Activated CD8-positive, alpha-beta memory T cell treated with anti-CD3 and anti-CD28 coated beads for 24 hours (primary cell): ENCODE data around the gene XRN1.

ENCODE experiments used
- DNase-seq: peaks from one replicate; pipeline ENCODE4 v3.0.0-alpha.2; 2020

Gene XRN1

DNA sequence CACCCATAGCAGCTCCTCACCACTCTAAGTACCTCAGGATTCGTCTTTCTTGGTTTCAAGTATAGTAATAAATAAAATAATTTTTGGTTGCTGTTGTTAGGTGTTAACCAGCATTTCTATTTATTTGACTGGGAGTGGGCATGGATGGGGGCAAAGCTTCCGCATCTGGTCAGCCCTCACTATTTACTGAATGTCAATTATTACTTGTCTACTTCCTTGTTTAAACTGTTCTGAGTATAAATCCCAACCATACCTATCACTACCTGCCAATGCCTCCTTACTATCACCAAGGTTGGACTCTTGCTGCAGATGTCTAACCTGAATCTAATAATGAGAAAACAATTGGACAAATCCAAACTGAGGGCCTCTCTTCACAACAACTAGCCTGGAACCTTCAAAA, 180.6 kb downstream of the XRN1 start:
- DNase-seq = no peak

- DNase-seq = no peak
These were observed 184.7 kb downstream of the XRN1 start for GRCh38 chr3:142263112-142263511.

GRCh38 chr3:142259359-142259758, 188.5 kb downstream of the XRN1 start:
- no peak for DNase-seq

- no peak for DNase-seq
These were observed 191.0 kb downstream of the XRN1 start for GRCh38 chr3:142256712-142257333.
